ENCODE results near the gene CCDC127.

The CCDC127 gene

GRCh38 chr5:191036-191948 lies 26.7 kb downstream of the CCDC127 start, which contains the start of gene LRRC14B:
TSS of gene LRRC14B (plus strand) at chr5:191495. CDS start at chr5:191539, 44 bp downstream.
- 91 to 93% methylated on average over 56 of the region's 56 CpGs for WGBS, 2 experiments
- no peaks in the 10 kb centered on the region for H3K36me3 ChIP-seq (ENCODE audit: control insufficient read depth, insufficient read depth, low read length)
- H3K27me3 ChIP-seq (ENCODE audit: control insufficient read depth, insufficient read depth, low read length, poor library complexity, severe bottlenecking), result no peaks in the 10 kb centered on the region
- H3K4me3 ChIP-seq (ENCODE audit: insufficient read depth, low read depth, low read length), result no peak within 1 kb of the TSS
- no peak within 1 kb of the TSS for H3K27ac ChIP-seq (ENCODE audit: insufficient read depth, low read depth, low read length, poor library complexity, severe bottlenecking)
- no peaks in the 10 kb centered on the region for H3K9me3 ChIP-seq (ENCODE audit: control insufficient read depth, low read length)
- peaks cover 15% of the 10 kb centered on the region for H3K4me1 ChIP-seq (ENCODE audit: control insufficient read depth, insufficient read depth, low read length)

DNA sequence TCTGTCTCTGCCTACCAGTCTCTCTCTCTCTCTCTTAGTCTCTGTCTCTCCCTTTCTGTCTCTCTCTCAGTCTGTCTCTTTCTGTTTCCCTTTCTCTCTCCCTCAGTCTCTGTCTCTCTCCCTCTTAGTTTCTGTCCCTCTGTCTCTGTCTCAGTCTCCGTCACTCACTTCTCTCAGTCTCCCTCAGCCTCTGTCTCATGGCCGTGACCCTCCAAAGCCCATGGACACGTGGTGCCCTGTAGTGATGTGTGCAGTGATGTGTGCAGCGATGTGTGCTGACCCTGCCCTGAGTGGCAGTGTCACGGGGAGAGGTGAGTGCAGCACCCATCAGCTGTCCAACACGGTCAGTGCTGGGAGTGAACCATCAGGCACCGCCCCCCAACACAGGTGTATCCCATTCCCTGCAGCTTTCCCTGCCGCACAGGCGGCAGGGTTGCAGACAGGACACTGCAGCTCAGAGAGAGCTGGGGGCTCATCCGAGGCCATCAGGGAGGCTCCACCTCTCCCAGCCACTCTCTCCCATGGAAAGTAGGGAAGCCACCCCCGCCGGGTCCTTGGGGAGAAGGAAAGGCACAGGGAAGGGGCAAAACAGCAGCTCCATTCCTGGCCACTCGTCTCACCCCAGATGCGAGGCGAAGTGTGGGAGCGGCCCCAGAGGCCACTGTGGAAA lies 27.5 kb downstream of the CCDC127 start:
- H3K27ac ChIP-seq (ENCODE audit: insufficient read depth, low read depth, low read length, poor library complexity, severe bottlenecking), result no peak overlapping the region
- peaks cover 15% of the 10 kb centered on the region for H3K4me1 ChIP-seq (ENCODE audit: control insufficient read depth, insufficient read depth, low read length)
- WGBS, 2 experiments, result 79 to 81% methylated on average over 16 of the region's 16 CpGs
- no peaks in the 10 kb centered on the region for H3K27me3 ChIP-seq (ENCODE audit: control insufficient read depth, insufficient read depth, low read length, poor library complexity, severe bottlenecking)
- H3K4me3 ChIP-seq (ENCODE audit: insufficient read depth, low read depth, low read length), result no peak overlapping the region
- H3K9me3 ChIP-seq (ENCODE audit: control insufficient read depth, low read length), result no peaks in the 10 kb centered on the region
- H3K36me3 ChIP-seq (ENCODE audit: control insufficient read depth, insufficient read depth, low read length), result no peaks in the 10 kb centered on the region

DNA sequence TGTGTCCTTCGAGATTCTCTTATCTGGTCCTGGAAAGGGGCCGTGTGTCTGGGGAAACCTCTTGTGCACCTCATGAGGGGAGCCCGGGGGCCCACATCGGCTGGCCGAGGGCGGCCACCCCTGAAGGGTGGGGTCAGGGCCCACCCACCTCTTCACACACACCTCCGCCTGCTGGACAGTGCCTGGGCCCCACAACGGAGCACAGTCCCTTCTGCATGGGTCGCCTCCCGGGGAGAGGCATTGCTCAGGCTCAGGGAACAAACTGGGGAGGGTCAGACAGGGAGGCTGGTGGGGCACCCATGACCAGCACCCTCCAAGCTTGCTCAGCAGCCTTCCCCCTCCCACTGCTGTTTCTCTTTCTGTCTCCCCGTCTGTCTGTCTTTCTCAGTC lies 28.0 kb downstream of the CCDC127 start:
- no peak overlapping the region for H3K27ac ChIP-seq (ENCODE audit: insufficient read depth, low read depth, low read length, poor library complexity, severe bottlenecking)
- no peaks in the 10 kb centered on the region for H3K27me3 ChIP-seq (ENCODE audit: control insufficient read depth, insufficient read depth, low read length, poor library complexity, severe bottlenecking)
- no peaks in the 10 kb centered on the region for H3K9me3 ChIP-seq (ENCODE audit: control insufficient read depth, low read length)
- 85 to 89% methylated on average over 11 of the region's 11 CpGs for WGBS, 2 experiments
- H3K36me3 ChIP-seq (ENCODE audit: control insufficient read depth, insufficient read depth, low read length), result no peaks in the 10 kb centered on the region
- H3K4me3 ChIP-seq (ENCODE audit: insufficient read depth, low read depth, low read length), result no peak overlapping the region
- H3K4me1 ChIP-seq (ENCODE audit: control insufficient read depth, insufficient read depth, low read length), result peaks cover 15% of the 10 kb centered on the region

DNA sequence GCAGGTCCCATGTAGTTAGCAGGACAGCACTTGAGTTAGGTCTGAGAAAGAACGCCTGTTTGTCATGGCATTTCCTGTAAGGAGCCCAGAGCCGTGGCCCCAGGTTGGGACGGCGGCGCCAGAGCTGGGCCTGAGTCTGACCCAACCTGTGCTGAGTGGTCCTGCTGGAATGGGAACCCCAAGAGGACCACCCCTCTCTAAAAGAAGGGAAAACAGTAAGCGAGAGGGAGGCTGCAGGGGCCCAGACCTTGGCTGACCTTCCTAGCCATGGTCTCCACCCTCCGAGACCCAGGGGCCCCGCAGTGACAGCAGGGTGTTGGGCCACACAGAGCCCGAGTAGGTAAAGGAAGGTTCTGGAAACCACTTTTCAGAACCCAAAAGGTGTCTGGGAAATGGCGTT lies 28.5 kb downstream of the CCDC127 start:
- H3K9me3 ChIP-seq (ENCODE audit: control insufficient read depth, low read length), result no peaks in the 10 kb centered on the region
- peaks cover 2% of the 10 kb centered on the region for H3K36me3 ChIP-seq (ENCODE audit: control insufficient read depth, insufficient read depth, low read length)
- no peak overlapping the region for H3K4me3 ChIP-seq (ENCODE audit: insufficient read depth, low read depth, low read length)
- H3K27ac ChIP-seq (ENCODE audit: insufficient read depth, low read depth, low read length, poor library complexity, severe bottlenecking), result no peak overlapping the region
- WGBS, 2 experiments, result 86 to 95% methylated on average over 9 to 10 of the region's 10 CpGs
- peaks cover 15% of the 10 kb centered on the region for H3K4me1 ChIP-seq (ENCODE audit: control insufficient read depth, insufficient read depth, low read length)
- H3K27me3 ChIP-seq (ENCODE audit: control insufficient read depth, insufficient read depth, low read length, poor library complexity, severe bottlenecking), result no peaks in the 10 kb centered on the region

DNA sequence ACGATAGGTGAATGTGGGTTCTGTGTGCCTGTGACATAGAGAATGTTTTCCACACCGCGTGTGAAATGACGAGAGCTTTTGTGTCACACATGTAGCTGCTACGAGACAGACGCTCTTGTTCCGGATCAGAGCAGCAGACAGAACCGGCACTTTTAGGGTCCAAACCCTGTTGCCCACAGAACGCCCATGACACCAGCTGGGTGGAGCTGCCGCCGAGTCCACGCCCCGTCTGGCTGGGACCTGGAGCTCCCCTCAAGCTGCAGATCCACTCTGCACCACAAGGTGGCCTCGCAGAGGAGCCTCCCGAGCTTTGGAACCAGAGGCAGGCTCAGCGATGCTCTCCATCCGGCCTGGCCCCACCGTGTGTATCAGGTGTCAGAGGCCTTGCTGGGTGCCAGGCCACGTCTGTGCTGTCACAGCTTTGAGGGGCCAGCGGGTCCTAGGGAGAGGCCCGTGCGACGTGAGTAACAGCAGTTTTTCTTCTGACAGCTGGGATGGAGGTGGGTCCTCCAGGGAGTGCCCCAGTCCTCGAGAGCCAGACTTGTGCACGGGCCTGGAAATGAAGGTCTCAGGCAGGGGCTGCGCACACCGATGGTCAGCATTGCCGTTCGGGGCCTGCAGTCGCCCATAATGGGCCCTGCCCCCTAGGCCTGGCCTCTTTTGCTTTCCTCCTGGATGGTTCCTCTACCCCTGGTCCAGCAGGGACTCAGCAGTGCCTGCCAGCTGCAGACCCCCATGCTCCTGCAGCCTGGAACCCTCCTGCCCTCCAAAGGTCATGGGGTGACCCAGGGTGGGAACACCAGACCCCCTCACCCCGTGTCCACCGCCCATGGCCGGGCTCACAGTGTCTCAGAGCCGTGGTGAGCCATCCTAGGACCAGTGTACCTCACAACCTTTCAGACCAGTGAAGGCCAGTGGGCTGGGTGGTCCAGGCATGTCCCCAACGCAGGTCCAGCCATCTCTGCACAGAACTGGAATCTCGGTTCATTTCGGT lies 29.2 kb downstream of the CCDC127 start:
- peaks cover 15% of the 10 kb centered on the region for H3K4me1 ChIP-seq (ENCODE audit: control insufficient read depth, insufficient read depth, low read length)
- H3K27me3 ChIP-seq (ENCODE audit: control insufficient read depth, insufficient read depth, low read length, poor library complexity, severe bottlenecking), result no peaks in the 10 kb centered on the region
- H3K4me3 ChIP-seq (ENCODE audit: insufficient read depth, low read depth, low read length), result no peak overlapping the region
- H3K36me3 ChIP-seq (ENCODE audit: control insufficient read depth, insufficient read depth, low read length), result peaks cover 7% of the 10 kb centered on the region
- 46 to 47% methylated on average over 37 of the region's 37 CpGs for WGBS, 2 experiments
- no peaks in the 10 kb centered on the region for H3K9me3 ChIP-seq (ENCODE audit: control insufficient read depth, low read length)
- H3K27ac ChIP-seq (ENCODE audit: insufficient read depth, low read depth, low read length, poor library complexity, severe bottlenecking), result no peak overlapping the region

- Histone ChIP-seq H3K36me3 (ENCODE audit: control insufficient read depth, insufficient read depth, low read length) (peaks cover 17% of the 10 kb centered on the region), H3K4me3 (ENCODE audit: insufficient read depth, low read depth, low read length) (no peak overlapping the region), H3K4me1 (ENCODE audit: control insufficient read depth, insufficient read depth, low read length) (peaks cover 15% of the 10 kb centered on the region), H3K27ac (ENCODE audit: insufficient read depth, low read depth, low read length, poor library complexity, severe bottlenecking) (no peak overlapping the region), H3K27me3 (ENCODE audit: control insufficient read depth, insufficient read depth, low read length, poor library complexity, severe bottlenecking) (no peaks in the 10 kb centered on the region), H3K9me3 (ENCODE audit: control insufficient read depth, low read length) (no peaks in the 10 kb centered on the region)
- WGBS, 2 experiments, result 74 to 76% methylated on average over 21 of the region's 21 CpGs
These were observed 30.1 kb downstream of the CCDC127 start for GRCh38 chr5:187617-188451.

- Histone ChIP-seq H3K9me3 (ENCODE audit: control insufficient read depth, low read length) (no peaks in the 10 kb centered on the region), H3K4me3 (ENCODE audit: insufficient read depth, low read depth, low read length) (no peak overlapping the region), H3K27me3 (ENCODE audit: control insufficient read depth, insufficient read depth, low read length, poor library complexity, severe bottlenecking) (no peaks in the 10 kb centered on the region), H3K4me1 (ENCODE audit: control insufficient read depth, insufficient read depth, low read length) (peaks cover 15% of the 10 kb centered on the region), H3K27ac (ENCODE audit: insufficient read depth, low read depth, low read length, poor library complexity, severe bottlenecking) (no peak overlapping the region), H3K36me3 (ENCODE audit: control insufficient read depth, insufficient read depth, low read length) (peaks cover 25% of the 10 kb centered on the region)
- 89 to 90% methylated on average over 13 of the region's 13 CpGs for WGBS, 2 experiments
These were observed 30.9 kb downstream of the CCDC127 start for GRCh38 chr5:187042-187431.

DNA sequence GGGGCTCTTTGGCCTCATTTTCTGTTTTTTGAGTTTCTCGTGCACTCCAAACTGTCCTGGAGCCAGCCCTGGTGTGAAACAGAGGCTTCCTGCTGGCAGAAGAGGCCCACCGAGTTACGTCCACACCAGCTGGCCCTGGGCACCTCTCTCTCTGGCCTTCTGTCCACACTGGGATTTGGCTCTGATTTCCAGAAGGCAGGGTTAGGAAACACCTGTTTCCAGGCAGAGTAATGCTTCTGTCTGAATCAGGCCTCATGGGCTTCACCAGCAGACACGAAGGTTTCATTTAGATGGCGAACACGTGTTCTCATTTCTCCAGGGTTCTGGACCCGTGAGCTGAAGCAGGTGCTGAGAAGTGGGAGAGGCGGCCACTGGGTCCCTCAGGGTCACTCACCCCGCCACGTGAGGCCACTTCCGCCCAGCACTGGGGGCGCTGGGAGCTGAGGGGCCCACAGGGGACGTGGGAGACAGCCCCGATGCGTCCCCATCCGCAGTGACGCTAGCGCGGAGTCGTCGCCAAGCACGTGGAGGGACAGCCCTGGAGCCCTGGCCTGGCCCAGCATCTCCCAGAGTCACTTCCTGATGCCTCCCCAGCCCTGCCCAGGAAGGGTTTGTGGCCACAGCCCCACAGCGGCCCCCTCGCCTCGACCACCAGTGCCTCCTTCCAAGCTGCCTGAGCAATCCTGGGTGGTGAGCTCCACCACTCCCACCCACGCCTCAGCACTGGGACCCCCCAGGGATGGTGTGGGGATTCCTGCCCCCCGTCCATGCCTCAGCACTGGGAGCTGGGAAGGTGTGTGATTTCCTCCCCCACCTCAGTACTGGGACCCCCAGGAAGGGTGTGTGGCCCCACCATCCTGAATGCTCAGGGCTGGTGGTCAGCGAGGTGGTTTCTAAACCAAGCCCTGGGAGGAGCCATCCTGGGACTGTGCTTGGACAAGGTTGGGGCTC lies 31.6 kb downstream of the CCDC127 start:
- Histone ChIP-seq H3K4me1 (ENCODE audit: control insufficient read depth, insufficient read depth, low read length) (peaks cover 15% of the 10 kb centered on the region), H3K27me3 (ENCODE audit: control insufficient read depth, insufficient read depth, low read length, poor library complexity, severe bottlenecking) (no peaks in the 10 kb centered on the region), H3K27ac (ENCODE audit: insufficient read depth, low read depth, low read length, poor library complexity, severe bottlenecking) (no peak overlapping the region), H3K9me3 (ENCODE audit: control insufficient read depth, low read length) (no peaks in the 10 kb centered on the region), H3K36me3 (ENCODE audit: control insufficient read depth, insufficient read depth, low read length) (peaks cover 29% of the 10 kb centered on the region), H3K4me3 (ENCODE audit: insufficient read depth, low read depth, low read length) (no peak overlapping the region)
- 93% methylated on average over 28 of the region's 28 CpGs for WGBS, 2 experiments
